ENCODE results near the gene PSME3IP1. TPM values are rescaled to one million over a fixed set of nuclear protein-coding genes. Genes with fewer than 3 reads are reported as not detected.

The PSME3IP1 gene
- total and polyA plus RNA-seq, 11 donors = 37.8 to 74.6 (median 65.8) TPM

- WGBS, 4 donors = 81 to 97% (median 84%) methylated on average over 2 of the region's 2 CpGs
- no peak overlapping the region for H3K4me3 ChIP-seq
- H3K27me3 ChIP-seq = no peaks in the 10 kb centered on the region
- DNase-seq (peak; percentile 59 to 75 (median 65)), ATAC-seq (peak in 3 of 4 donors; percentile 63 to 86 (median 65))
- H3K27ac ChIP-seq = no peak overlapping the region
- TF ChIP-seq POLR2A (IDR thresholded peaks at IDR 0.05) (no peak), CTCF (IDR thresholded peaks at IDR 0.05) (no peak)
- no peaks in the 10 kb centered on the region for H3K9me3 ChIP-seq
- peaks cover 0 to 34% (median 11%) of the 10 kb centered on the region in 12 donors for H3K4me1 ChIP-seq
- intact Hi-C loops (cut with DNase I) = loop anchor here in 3 of 10 donors (5.0 kb wide), 2 partner anchors 36 to 51 kb away; no protein-coding TSS in a partner anchor
- peaks cover 0 to 6% (median 0%) of the 10 kb centered on the region in 9 donors for H3K36me3 ChIP-seq
Observed at GRCh38 chr16:57106767-57107166, 79.1 kb downstream of the PSME3IP1 start.

- no peaks in the 10 kb centered on the region for H3K9me3 ChIP-seq
- TF ChIP-seq CTCF (IDR thresholded peaks at IDR 0.05) (no peak), POLR2A (IDR thresholded peaks at IDR 0.05) (no peak)
- H3K4me1 ChIP-seq = peaks cover 0 to 39% (median 12%) of the 10 kb centered on the region in 12 donors
- H3K36me3 ChIP-seq = no peaks in the 10 kb centered on the region
- no peak overlapping the region for H3K4me3 ChIP-seq
- 85 to 90% (median 88%) methylated on average over 7 of the region's 7 CpGs for WGBS, 4 donors
- no peak overlapping the region for H3K27ac ChIP-seq
- ATAC-seq (no peak), DNase-seq (no peak)
- intact Hi-C loops (cut with DNase I) = loop anchor here in 3 of 10 donors (5.0 kb wide), 2 partner anchors 37 to 52 kb away; no protein-coding TSS in a partner anchor
- H3K27me3 ChIP-seq = no peaks in the 10 kb centered on the region
Observed at GRCh38 chr16:57105184-57105583, 80.7 kb downstream of the PSME3IP1 start.

- H3K4me3 ChIP-seq = no peak overlapping the region
- H3K9me3 ChIP-seq = no peaks in the 10 kb centered on the region
- intact Hi-C loops (cut with DNase I) = loop anchor here in 3 of 10 donors (5.0 kb wide), 2 partner anchors 38 to 53 kb away; no protein-coding TSS in a partner anchor
- ATAC-seq (no peak), DNase-seq (no peak)
- TF ChIP-seq POLR2A (IDR thresholded peaks at IDR 0.05) = no peak
- no peak for TF ChIP-seq CTCF (IDR thresholded peaks at IDR 0.05)
- H3K27ac ChIP-seq = no peak overlapping the region
- no peaks in the 10 kb centered on the region for H3K27me3 ChIP-seq
- H3K4me1 ChIP-seq = peaks cover 0 to 44% (median 12%) of the 10 kb centered on the region in 12 donors
- no peaks in the 10 kb centered on the region for H3K36me3 ChIP-seq
- WGBS, 4 donors = 64 to 72% (median 68%) methylated on average over 3 of the region's 3 CpGs
Observed at GRCh38 chr16:57104706-57105105, 81.1 kb downstream of the PSME3IP1 start.

GRCh38 chr16:57102888-57103851, 82.7 kb downstream of the PSME3IP1 start:
- TF ChIP-seq POLR2A (IDR thresholded peaks at IDR 0.05) = no peak
- TF ChIP-seq CTCF (IDR thresholded peaks at IDR 0.05) = no peak
- 82 to 86% (median 83%) methylated on average over 16 of the region's 16 CpGs for WGBS, 4 donors
- Histone ChIP-seq H3K27me3 (no peaks in the 10 kb centered on the region), H3K9me3 (no peaks in the 10 kb centered on the region), H3K36me3 (no peaks in the 10 kb centered on the region), H3K4me1 (peaks cover 0 to 45% (median 15%) of the 10 kb centered on the region in 12 donors), H3K4me3 (no peak overlapping the region), H3K27ac (no peak overlapping the region)
- intact Hi-C loops (cut with DNase I) = no loop called here
- ATAC-seq (no peak), DNase-seq (no peak)
